HEK293 (cell line): ENCODE measurements around the gene LRP1B.

ENCODE experiments used
- CTCF ChIA-PET: fragments of 350-600 bp; formaldehyde crosslinking; extraction: SDS; loops from one replicate; lab custom pipeline; 2021; ENCODE audit warnings: antibody characterized with exemption; lab: Yijun Ruan, JAX
- POLR2A ChIA-PET: fragments of 300-600 bp; formaldehyde crosslinking; extraction: SDS; loops from one replicate; lab custom pipeline; 2020; ENCODE audit warnings: antibody characterized with exemption, inconsistent platforms; lab: Yijun Ruan, JAX
- H3K27ac ChIP-seq: fragments of 200-500 bp; sonication (Bioruptor generic); 2 replicates; pipeline ENCODE4 v1.5.1; 2014; ENCODE audit warnings: low read depth, low read length, control low read depth, inconsistent platforms; ENCODE audit errors: extremely low read depth
- H3K36me3 ChIP-seq, 2 experiments: fragments of 200-500 bp in 1 of 2; sonication (Bioruptor generic) in 1 of 2; 1 replicate in 1 of 2; 2 replicates in 1 of 2; pipeline ENCODE4 v1.5.1; 2014 to 2017; ENCODE audit warnings: inconsistent platforms in 2 of 2, low read length in 2 of 2; ENCODE audit not compliant: control insufficient read depth in 2 of 2, insufficient read depth in 1 of 2
- H3K4me1 ChIP-seq: fragments of 200-500 bp; sonication (Bioruptor generic); 2 replicates; pipeline ENCODE4 v1.5.1; 2014; ENCODE audit warnings: mild to moderate bottlenecking, low read length, inconsistent platforms; ENCODE audit not compliant: control insufficient read depth, insufficient read depth
- H3K4me3 ChIP-seq: 2 replicates; pipeline ENCODE4 v1.5.1; 2011; ENCODE audit warnings: low read depth, mild to moderate bottlenecking, control low read depth, low read length, moderate library complexity
- H3K9me3 ChIP-seq: fragments of 200-500 bp; sonication (Bioruptor generic); 2 replicates; pipeline ENCODE4 v1.5.1; 2014; ENCODE audit warnings: low read depth, low read length, inconsistent platforms; ENCODE audit not compliant: control insufficient read depth, insufficient read depth
- GLI4 ChIP-seq: fragments of 450-650 bp; formaldehyde crosslinking; IDR thresholded peaks from 2 replicates; pipeline ENCODE4 v1.5.1; 2016; ENCODE audit warnings: missing biosample characterization, missing genetic modification characterization
- HOXC10 ChIP-seq: sonication (generic); formaldehyde crosslinking; IDR thresholded peaks from 2 replicates; pipeline ENCODE4 v1.8.1; 2023; ENCODE audit warnings: mild to moderate bottlenecking, missing genetic modification reagents
- IKZF3 ChIP-seq: fragments of 450-650 bp; IDR thresholded peaks from 2 replicates; pipeline ENCODE4 v1.5.0; 2018; ENCODE audit warnings: missing biosample characterization, mild to moderate bottlenecking, missing genetic modification characterization, moderate library complexity
- MEIS1 ChIP-seq: sonication (generic); formaldehyde crosslinking; IDR thresholded peaks from 2 replicates; pipeline ENCODE4 v1.8.1; 2022; ENCODE audit warnings: missing genetic modification reagents, mild to moderate bottlenecking, borderline replicate concordance
- SETDB1 ChIP-seq: IDR thresholded peaks from one replicate; pipeline ENCODE4 v1.6.1; 2017; ENCODE audit warnings: mild to moderate bottlenecking, low read length, moderate library complexity, mixed read lengths; ENCODE audit not compliant: insufficient read length
- TRIM28 ChIP-seq: IDR thresholded peaks from 2 replicates; pipeline ENCODE4 v1.6.1; 2011; ENCODE audit warnings: low read length, control low read depth, borderline replicate concordance
- ZFP37 ChIP-seq: fragments of 450-650 bp; formaldehyde crosslinking; IDR thresholded peaks from 2 replicates; pipeline ENCODE4 v1.5.1; 2016; ENCODE audit warnings: missing biosample characterization, missing genetic modification characterization
- ZNF138 ChIP-seq: fragments of 450-650 bp; formaldehyde crosslinking; IDR thresholded peaks from 2 replicates; pipeline ENCODE4 v1.5.1; 2016; ENCODE audit warnings: missing biosample characterization, missing genetic modification characterization, borderline replicate concordance
- ZNF140 ChIP-seq: fragments of 450-650 bp; formaldehyde crosslinking; IDR thresholded peaks from 2 replicates; pipeline ENCODE4 v1.5.1; 2016; ENCODE audit warnings: missing biosample characterization, missing genetic modification characterization
- ZNF292 ChIP-seq: fragments of 450-650 bp; formaldehyde crosslinking; IDR thresholded peaks from 2 replicates; pipeline ENCODE4 v1.5.1; 2016; ENCODE audit warnings: low read depth, missing biosample characterization, missing genetic modification characterization, borderline replicate concordance
- ZNF394 ChIP-seq: fragments of 450-650 bp; formaldehyde crosslinking; IDR thresholded peaks from 2 replicates; pipeline ENCODE4 v1.5.1; 2016; ENCODE audit warnings: missing biosample characterization, missing genetic modification characterization, mild to moderate bottlenecking, moderate library complexity, borderline replicate concordance
- ZNF426 ChIP-seq: fragments of 450-650 bp; formaldehyde crosslinking; IDR thresholded peaks from 2 replicates; pipeline ENCODE4 v1.5.1; 2017; ENCODE audit warnings: missing biosample characterization, missing genetic modification characterization, mild to moderate bottlenecking, inconsistent platforms, moderate library complexity
- ZNF561 ChIP-seq: fragments of 450-650 bp; IDR thresholded peaks from 2 replicates; pipeline ENCODE4 v1.5.1; 2018; ENCODE audit warnings: missing biosample characterization, missing genetic modification characterization, borderline replicate concordance
- ZNF571 ChIP-seq: fragments of 450-650 bp; formaldehyde crosslinking; IDR thresholded peaks from 2 replicates; pipeline ENCODE4 v1.5.0; 2017; ENCODE audit warnings: missing biosample characterization, missing genetic modification characterization
- ZNF585B ChIP-seq: fragments of 450-650 bp; formaldehyde crosslinking; IDR thresholded peaks from 2 replicates; pipeline ENCODE4 v1.5.1; 2016; ENCODE audit warnings: missing biosample characterization, missing genetic modification characterization
- ZNF658 ChIP-seq: fragments of 450-650 bp; formaldehyde crosslinking; IDR thresholded peaks from 2 replicates; pipeline ENCODE4; 2016; ENCODE audit warnings: missing biosample characterization, missing genetic modification characterization
- ZNF670 ChIP-seq: fragments of 450-650 bp; formaldehyde crosslinking; IDR thresholded peaks from 2 replicates; pipeline ENCODE4 v1.5.1; 2016; ENCODE audit warnings: missing biosample characterization, missing genetic modification characterization, low read depth
- ZNF76 ChIP-seq: fragments of 450-650 bp; formaldehyde crosslinking; IDR thresholded peaks from 2 replicates; pipeline ENCODE4; 2016; ENCODE audit warnings: low read depth, missing biosample characterization, missing genetic modification characterization, borderline replicate concordance
- TF ChIP-seq, protein P1 (sequence below): fragments of 450-650 bp; formaldehyde crosslinking; IDR thresholded peaks from 2 replicates; pipeline ENCODE4 v1.5.1; 2016; ENCODE audit warnings: missing biosample characterization, missing genetic modification characterization
- TF ChIP-seq, protein P2 (sequence below): IDR thresholded peaks from 2 replicates; pipeline ENCODE4 v1.6.1; 2011; ENCODE audit warnings: mild to moderate bottlenecking, low read depth, low read length, borderline replicate concordance
- TF ChIP-seq, protein P3 (sequence below): fragments of 450-650 bp; formaldehyde crosslinking; IDR thresholded peaks from 2 replicates; pipeline ENCODE4 v1.5.1; 2016; ENCODE audit warnings: missing biosample characterization, missing genetic modification characterization
- TF ChIP-seq, protein P4 (sequence below): fragments of 450-650 bp; formaldehyde crosslinking; IDR thresholded peaks from 2 replicates; pipeline ENCODE4 v1.5.1; 2016; ENCODE audit warnings: missing biosample characterization, missing genetic modification characterization

The LRP1B gene

DNA sequence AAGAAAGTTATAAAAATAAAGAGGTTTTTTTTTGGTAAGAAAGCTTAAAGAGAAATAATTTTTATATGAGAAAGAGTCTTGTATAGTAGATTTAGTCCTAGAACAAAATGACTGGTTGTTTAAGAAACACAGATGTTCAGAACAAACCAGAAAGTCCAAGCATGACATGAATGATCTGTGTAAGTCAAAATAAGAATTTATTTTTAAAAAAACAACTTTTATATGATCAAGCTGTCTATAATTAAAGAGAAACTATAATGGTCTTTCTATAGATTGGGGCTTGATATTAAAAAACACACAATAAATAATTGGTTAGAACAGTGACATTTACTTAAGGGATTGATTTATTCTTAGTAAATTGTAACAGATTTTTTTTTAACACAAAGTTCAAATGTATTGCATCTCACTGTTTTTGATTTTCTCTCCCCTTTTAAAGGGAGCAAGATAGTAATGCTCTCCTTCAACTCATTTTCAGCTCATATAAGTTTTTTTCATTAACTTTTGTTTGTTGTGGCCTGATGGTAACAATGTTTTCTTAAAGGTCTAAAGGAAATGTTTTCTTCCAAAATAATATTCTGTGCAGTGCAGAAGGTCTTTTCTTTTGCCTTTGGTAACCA is 1256.8 kb downstream of the LRP1B start:
- TF ChIP-seq SETDB1 (peak; percentile 98), TRIM28 (0 out of 2 replicates have a peak, but pooled peaks have one; percentile 16)
- TF ChIP-seq, protein P1, sequence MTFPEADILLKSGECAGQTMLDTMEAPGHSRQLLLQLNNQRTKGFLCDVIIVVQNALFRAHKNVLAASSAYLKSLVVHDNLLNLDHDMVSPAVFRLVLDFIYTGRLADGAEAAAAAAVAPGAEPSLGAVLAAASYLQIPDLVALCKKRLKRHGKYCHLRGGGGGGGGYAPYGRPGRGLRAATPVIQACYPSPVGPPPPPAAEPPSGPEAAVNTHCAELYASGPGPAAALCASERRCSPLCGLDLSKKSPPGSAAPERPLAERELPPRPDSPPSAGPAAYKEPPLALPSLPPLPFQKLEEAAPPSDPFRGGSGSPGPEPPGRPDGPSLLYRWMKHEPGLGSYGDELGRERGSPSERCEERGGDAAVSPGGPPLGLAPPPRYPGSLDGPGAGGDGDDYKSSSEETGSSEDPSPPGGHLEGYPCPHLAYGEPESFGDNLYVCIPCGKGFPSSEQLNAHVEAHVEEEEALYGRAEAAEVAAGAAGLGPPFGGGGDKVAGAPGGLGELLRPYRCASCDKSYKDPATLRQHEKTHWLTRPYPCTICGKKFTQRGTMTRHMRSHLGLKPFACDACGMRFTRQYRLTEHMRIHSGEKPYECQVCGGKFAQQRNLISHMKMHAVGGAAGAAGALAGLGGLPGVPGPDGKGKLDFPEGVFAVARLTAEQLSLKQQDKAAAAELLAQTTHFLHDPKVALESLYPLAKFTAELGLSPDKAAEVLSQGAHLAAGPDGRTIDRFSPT (tag by site-specific recombination): no peak
- CTCF ChIA-PET: interaction anchor here (0.7 kb wide), 1 partner anchor 659 kb away, joined by 3 read pairs; no protein-coding TSS in a partner anchor
- Histone ChIP-seq H3K4me1 (no peaks in the 10 kb centered on the region), H3K4me3 (no peak overlapping the region), H3K9me3 (no peaks in the 10 kb centered on the region; the same call in 1 of the 2 replicates), H3K36me3 (no peaks in the 10 kb centered on the region), H3K27ac (no peak overlapping the region)
- POLR2A ChIA-PET: no interaction called here

DNA sequence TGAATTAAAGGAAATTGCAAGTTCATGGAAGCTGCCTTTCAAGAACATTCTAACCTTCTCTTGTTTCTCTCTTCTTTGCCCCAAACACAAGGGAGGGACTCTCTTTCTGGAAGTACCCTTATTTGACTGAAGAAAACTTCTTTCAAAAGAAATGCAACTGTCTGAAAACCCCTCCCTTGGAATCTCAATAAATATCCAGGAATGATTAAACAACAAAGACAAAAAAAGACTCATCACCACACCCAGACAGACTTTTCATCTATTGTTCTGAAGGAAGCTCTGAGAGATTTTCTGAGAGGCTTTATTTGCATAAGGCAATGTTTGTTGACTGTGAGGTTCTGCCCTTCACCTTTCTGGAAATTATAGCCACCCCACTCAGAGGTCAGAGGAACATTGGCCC is 1260.9 kb downstream of the LRP1B start:
- no peak for TF ChIP-seq ZNF670 (tag by site-specific recombination)
- TF ChIP-seq ZNF394 (tag by site-specific recombination): no peak
- no peak for TF ChIP-seq ZNF138 (tag by site-specific recombination)
- no peak for TF ChIP-seq ZNF140 (tag by site-specific recombination)
- TF ChIP-seq IKZF3 (tag by site-specific recombination): no peak
- TF ChIP-seq ZNF292: no peak
- no peak for TF ChIP-seq ZNF585B
- no peak for TF ChIP-seq ZNF76 (tag by site-specific recombination)
- no peak for TF ChIP-seq ZFP37 (tag by site-specific recombination)
- TF ChIP-seq HOXC10: no peak
- TF ChIP-seq MEIS1 (CRISPR knock-in tag): no peak
- TF ChIP-seq ZNF561 (tag by site-specific recombination): no peak
- TF ChIP-seq, protein P2, sequence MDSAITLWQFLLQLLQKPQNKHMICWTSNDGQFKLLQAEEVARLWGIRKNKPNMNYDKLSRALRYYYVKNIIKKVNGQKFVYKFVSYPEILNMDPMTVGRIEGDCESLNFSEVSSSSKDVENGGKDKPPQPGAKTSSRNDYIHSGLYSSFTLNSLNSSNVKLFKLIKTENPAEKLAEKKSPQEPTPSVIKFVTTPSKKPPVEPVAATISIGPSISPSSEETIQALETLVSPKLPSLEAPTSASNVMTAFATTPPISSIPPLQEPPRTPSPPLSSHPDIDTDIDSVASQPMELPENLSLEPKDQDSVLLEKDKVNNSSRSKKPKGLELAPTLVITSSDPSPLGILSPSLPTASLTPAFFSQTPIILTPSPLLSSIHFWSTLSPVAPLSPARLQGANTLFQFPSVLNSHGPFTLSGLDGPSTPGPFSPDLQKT: no peak
- TF ChIP-seq ZNF658: no peak
- TF ChIP-seq, protein P3, sequence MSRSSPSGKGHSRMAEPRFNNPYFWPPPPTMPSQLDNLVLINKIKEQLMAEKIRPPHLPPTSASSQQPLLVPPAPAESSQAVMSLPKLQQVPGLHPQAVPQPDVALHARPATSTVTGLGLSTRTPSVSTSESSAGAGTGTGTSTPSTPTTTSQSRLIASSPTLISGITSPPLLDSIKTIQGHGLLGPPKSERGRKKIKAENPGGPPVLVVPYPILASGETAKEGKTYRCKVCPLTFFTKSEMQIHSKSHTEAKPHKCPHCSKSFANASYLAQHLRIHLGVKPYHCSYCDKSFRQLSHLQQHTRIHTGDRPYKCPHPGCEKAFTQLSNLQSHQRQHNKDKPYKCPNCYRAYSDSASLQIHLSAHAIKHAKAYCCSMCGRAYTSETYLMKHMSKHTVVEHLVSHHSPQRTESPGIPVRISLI (tag by site-specific recombination): no peak
- TF ChIP-seq, protein P4, sequence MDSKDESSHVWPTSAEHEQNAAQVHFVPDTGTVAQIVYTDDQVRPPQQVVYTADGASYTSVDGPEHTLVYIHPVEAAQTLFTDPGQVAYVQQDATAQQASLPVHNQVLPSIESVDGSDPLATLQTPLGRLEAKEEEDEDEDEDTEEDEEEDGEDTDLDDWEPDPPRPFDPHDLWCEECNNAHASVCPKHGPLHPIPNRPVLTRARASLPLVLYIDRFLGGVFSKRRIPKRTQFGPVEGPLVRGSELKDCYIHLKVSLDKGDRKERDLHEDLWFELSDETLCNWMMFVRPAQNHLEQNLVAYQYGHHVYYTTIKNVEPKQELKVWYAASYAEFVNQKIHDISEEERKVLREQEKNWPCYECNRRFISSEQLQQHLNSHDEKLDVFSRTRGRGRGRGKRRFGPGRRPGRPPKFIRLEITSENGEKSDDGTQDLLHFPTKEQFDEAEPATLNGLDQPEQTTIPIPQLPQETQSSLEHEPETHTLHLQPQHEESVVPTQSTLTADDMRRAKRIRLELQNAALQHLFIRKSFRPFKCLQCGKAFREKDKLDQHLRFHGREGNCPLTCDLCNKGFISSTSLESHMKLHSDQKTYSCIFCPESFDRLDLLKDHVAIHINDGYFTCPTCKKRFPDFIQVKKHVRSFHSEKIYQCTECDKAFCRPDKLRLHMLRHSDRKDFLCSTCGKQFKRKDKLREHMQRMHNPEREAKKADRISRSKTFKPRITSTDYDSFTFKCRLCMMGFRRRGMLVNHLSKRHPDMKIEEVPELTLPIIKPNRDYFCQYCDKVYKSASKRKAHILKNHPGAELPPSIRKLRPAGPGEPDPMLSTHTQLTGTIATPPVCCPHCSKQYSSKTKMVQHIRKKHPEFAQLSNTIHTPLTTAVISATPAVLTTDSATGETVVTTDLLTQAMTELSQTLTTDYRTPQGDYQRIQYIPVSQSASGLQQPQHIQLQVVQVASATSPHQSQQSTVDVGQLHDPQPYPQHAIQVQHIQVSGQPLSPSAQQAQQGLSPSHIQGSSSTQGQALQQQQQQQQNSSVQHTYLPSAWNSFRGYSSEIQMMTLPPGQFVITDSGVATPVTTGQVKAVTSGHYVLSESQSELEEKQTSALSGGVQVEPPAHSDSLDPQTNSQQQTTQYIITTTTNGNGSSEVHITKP: no peak
- no peak for TF ChIP-seq ZNF426 (tag by site-specific recombination)
- TF ChIP-seq ZNF571 (tag by site-specific recombination): no peak
- no peak for TF ChIP-seq GLI4
- H3K4me3 ChIP-seq: no peak overlapping the region
- H3K27ac ChIP-seq: no peak overlapping the region
- no peaks in the 10 kb centered on the region; the same call in 1 of the 2 replicates for H3K9me3 ChIP-seq
- ChIA-PET CTCF (interaction anchor here (0.7 kb wide), 2 partner anchors 42 to 105 kb away, joined by 3 read pairs; no protein-coding TSS in a partner anchor), POLR2A (no interaction called here)
- H3K4me1 ChIP-seq: no peaks in the 10 kb centered on the region
- H3K36me3 ChIP-seq: no peaks in the 10 kb centered on the region
